RPMI7951 (cell line): ENCODE results near the gene SEC31A. TPM values are rescaled to one million over a fixed set of nuclear protein-coding genes. Genes with fewer than 3 reads are reported as not detected.

Experiments
- total RNA-seq: library from RNA; depleted of rRNA; stranded (reverse); fragments of >200 nt; shearing (Covaris generic); gene quantifications from 2 replicates; pipeline ENCODE4 v1.2.3, GENCODE V29; 2014; rRNA removed

The SEC31A gene
- total RNA-seq, 1 experiment from 2014 or later: 174 TPM

Other genes starting within 250 kb of the SEC31A start
- 10.1 and 13.2 TPM in 2 replicates for gene SCD5, start 92.4 kb downstream of the SEC31A start, total RNA-seq
- gene THAP9, start 9.6 kb upstream of the SEC31A start, total RNA-seq: 1.9 and 3.1 TPM in 2 replicates
- 22.7 and 25.6 TPM in 2 replicates for gene LIN54, start 119.7 kb upstream of the SEC31A start, total RNA-seq
- gene COPS4, start 144.0 kb upstream of the SEC31A start, total RNA-seq: 133 and 136 TPM in 2 replicates
- gene PLAC8, start 223.6 kb upstream of the SEC31A start, total RNA-seq: 0.39 and 0.96 TPM in 2 replicates